ENCODE results near the gene ABI3.

The ABI3 gene

DNA sequence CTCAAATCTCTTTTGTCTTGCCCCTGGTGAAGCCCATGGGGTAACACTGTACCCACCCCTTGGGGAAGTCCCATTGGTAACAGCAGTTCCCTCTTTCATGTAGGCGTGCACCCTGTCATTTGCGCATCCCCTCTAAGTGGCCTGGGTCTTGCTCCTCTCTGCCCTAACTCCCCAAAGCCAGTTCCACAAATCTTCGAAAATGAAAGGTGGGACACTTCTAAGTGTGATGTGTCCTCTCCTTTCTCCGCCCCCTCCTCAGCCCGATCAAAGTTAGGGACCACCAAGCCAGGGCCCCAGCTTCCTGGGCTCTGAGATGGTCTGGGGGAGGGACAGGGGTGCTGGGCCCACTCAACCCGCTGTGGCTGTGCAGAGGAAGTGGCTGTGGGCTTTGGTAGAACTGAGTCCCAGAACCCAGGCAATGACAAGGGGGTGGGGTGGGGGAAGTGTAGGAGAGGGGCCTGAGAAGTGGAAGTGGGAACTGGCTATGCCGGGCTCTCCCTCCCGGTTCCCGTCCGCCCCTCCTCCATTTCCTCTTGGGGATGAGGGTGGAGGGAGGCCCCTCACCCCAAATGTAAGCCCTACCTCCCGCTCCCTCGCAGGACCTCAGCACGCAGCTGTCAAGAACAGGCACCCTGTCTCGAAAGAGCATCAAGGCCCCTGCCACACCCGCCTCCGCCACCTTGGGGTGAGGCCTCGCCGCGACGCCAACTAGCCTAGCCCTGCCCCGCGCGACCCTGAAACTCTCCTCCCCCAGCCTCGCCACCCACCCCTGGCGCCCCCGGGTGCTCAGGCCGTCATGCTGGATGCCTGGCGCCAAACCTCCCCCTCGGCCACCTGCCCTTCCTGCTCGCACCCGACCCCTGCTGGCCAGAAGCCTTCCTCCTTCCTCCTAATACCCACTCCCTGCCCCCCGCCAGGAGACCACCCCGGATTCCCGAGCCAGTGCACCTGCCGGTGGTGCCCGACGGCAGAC is 8.7 kb downstream of the ABI3 start:
- H4K20me1 ChIP-seq (ENCODE audit: insufficient read depth), result no peaks in the 10 kb centered on the region
- no peak overlapping the region for H3K4me2 ChIP-seq
- H3K79me2 ChIP-seq (ENCODE audit: insufficient read depth, low read depth), result no peaks in the 10 kb centered on the region
- H3K36me3 ChIP-seq (ENCODE audit: insufficient read depth), result no peaks in the 10 kb centered on the region
- H3K4me1 ChIP-seq (ENCODE audit: low read depth, poor library complexity, severe bottlenecking), result peaks cover 8% of the 10 kb centered on the region
- H3K9ac ChIP-seq, result no peak overlapping the region
- no peak overlapping the region for H3K4me3 ChIP-seq (IDR thresholded peaks at IDR 0.05; ENCODE audit: insufficient read depth, low read depth, low read length)
- TF ChIP-seq, protein P1, sequence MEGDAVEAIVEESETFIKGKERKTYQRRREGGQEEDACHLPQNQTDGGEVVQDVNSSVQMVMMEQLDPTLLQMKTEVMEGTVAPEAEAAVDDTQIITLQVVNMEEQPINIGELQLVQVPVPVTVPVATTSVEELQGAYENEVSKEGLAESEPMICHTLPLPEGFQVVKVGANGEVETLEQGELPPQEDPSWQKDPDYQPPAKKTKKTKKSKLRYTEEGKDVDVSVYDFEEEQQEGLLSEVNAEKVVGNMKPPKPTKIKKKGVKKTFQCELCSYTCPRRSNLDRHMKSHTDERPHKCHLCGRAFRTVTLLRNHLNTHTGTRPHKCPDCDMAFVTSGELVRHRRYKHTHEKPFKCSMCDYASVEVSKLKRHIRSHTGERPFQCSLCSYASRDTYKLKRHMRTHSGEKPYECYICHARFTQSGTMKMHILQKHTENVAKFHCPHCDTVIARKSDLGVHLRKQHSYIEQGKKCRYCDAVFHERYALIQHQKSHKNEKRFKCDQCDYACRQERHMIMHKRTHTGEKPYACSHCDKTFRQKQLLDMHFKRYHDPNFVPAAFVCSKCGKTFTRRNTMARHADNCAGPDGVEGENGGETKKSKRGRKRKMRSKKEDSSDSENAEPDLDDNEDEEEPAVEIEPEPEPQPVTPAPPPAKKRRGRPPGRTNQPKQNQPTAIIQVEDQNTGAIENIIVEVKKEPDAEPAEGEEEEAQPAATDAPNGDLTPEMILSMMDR (conservative IDR thresholded peaks at IDR 0.05; ENCODE audit: low read depth, low read length), result no peak
- H3K27ac ChIP-seq, result no peak overlapping the region
- peaks cover 18% of the 10 kb centered on the region for H3K27me3 ChIP-seq (ENCODE audit: insufficient read depth, low read depth)
- H2AFZ ChIP-seq (ENCODE audit: low read depth), result no peak overlapping the region

DNA sequence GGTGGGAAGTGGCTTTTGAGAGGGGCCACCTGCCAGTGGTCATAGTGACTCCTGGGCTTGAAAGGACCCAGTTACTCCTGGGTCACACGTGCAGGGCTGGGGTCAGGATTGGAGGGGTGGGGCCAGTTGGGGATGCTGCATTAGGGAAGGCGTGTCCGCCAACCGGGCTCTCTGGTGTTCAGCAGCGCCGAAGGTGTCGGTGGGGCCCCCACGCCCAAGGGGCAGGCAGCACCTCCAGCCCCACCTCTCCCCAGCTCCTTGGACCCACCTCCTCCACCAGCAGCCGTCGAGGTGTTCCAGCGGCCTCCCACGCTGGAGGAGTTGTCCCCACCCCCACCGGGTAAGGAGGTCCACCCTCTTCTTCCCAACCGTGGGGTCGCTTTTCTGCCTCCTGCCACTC is 9.5 kb downstream of the ABI3 start:
- H3K27me3 ChIP-seq (ENCODE audit: insufficient read depth, low read depth), result peaks cover 18% of the 10 kb centered on the region
- no peaks in the 10 kb centered on the region for H4K20me1 ChIP-seq (ENCODE audit: insufficient read depth)
- H3K36me3 ChIP-seq (ENCODE audit: insufficient read depth), result no peaks in the 10 kb centered on the region
- H2AFZ ChIP-seq (ENCODE audit: low read depth), result no peak overlapping the region
- H3K4me2 ChIP-seq, result no peak overlapping the region
- H3K4me1 ChIP-seq (ENCODE audit: low read depth, poor library complexity, severe bottlenecking), result peaks cover 8% of the 10 kb centered on the region
- TF ChIP-seq, protein P1 (conservative IDR thresholded peaks at IDR 0.05; ENCODE audit: low read depth, low read length), result no peak
- no peak overlapping the region for H3K4me3 ChIP-seq (IDR thresholded peaks at IDR 0.05; ENCODE audit: insufficient read depth, low read depth, low read length)
- no peaks in the 10 kb centered on the region for H3K79me2 ChIP-seq (ENCODE audit: insufficient read depth, low read depth)
- no peak overlapping the region for H3K27ac ChIP-seq
- H3K9ac ChIP-seq, result no peak overlapping the region

DNA sequence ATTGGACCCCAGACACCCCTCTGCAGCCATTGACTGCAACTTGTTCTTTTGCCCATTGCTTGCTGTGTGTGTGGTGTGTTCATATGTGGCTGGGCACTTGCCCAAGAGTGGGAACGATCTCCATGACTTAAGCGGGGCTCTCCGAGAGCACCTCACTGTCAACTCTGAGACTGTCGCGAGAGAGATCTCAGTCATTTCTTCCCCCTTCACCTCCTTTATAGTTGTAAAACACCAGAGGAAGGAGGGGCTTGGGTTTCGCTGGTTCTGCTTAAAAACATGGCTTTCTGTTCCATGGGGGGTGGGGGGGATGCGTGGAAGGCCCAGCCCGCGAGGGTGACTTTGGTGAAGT is 12.6 kb downstream of the ABI3 start:
- Histone ChIP-seq H4K20me1 (ENCODE audit: insufficient read depth) (no peaks in the 10 kb centered on the region), H2AFZ (ENCODE audit: low read depth) (peak overlapping the region; percentile 17; the same call in 1 of the 2 replicates), H3K27ac (no peak overlapping the region), H3K4me1 (ENCODE audit: low read depth, poor library complexity, severe bottlenecking) (peaks cover 8% of the 10 kb centered on the region), H3K27me3 (ENCODE audit: insufficient read depth, low read depth) (peaks cover 31% of the 10 kb centered on the region), H3K4me2 (peak overlapping the region; percentile 39; the same call in 1 of the 2 replicates), H3K79me2 (ENCODE audit: insufficient read depth, low read depth) (no peaks in the 10 kb centered on the region), H3K4me3 (IDR thresholded peaks at IDR 0.05; ENCODE audit: insufficient read depth, low read depth, low read length) (no peak overlapping the region), H3K9ac (no peak overlapping the region), H3K36me3 (ENCODE audit: insufficient read depth) (no peaks in the 10 kb centered on the region)
- TF ChIP-seq, protein P1 (conservative IDR thresholded peaks at IDR 0.05; ENCODE audit: low read depth, low read length), result no peak

- Histone ChIP-seq H3K36me3 (ENCODE audit: insufficient read depth) (no peaks in the 10 kb centered on the region), H3K9ac (no peak overlapping the region), H3K27ac (no peak overlapping the region), H4K20me1 (ENCODE audit: insufficient read depth) (no peaks in the 10 kb centered on the region), H3K4me1 (ENCODE audit: low read depth, poor library complexity, severe bottlenecking) (peaks cover 8% of the 10 kb centered on the region), H2AFZ (ENCODE audit: low read depth) (peak overlapping the region; percentile 17; the same call in 1 of the 2 replicates), H3K4me3 (IDR thresholded peaks at IDR 0.05; ENCODE audit: insufficient read depth, low read depth, low read length) (no peak overlapping the region), H3K79me2 (ENCODE audit: insufficient read depth, low read depth) (no peaks in the 10 kb centered on the region), H3K4me2 (peak overlapping the region; percentile 39; the same call in 1 of the 2 replicates), H3K27me3 (ENCODE audit: insufficient read depth, low read depth) (peaks cover 31% of the 10 kb centered on the region)
- TF ChIP-seq, protein P1 (conservative IDR thresholded peaks at IDR 0.05; ENCODE audit: low read depth, low read length), result peak; percentile 97
These were observed 13.2 kb downstream of the ABI3 start for GRCh38 chr17:49223517-49224197.

Measured in KMS-11 (cell line).